OCI-LY3 (cell line): Measurements from ENCODE around the gene CFAP46.

Source experiments
- CTCF ChIP-seq: fragments of 200-600, 300-600 bp; sonication (generic); IDR thresholded peaks from 2 replicates; pipeline ENCODE4 v1.5.1; 2014; ENCODE audit warnings: antibody characterized with exemption, low read length, low read depth
- EZH2phosphoT487 ChIP-seq: fragments of 200-600 bp; shearing (Covaris generic); IDR thresholded peaks from 2 replicates; pipeline ENCODE4 v1.6.1; 2018; ENCODE audit warnings: antibody characterized with exemption, mixed run types, low read depth

- TF ChIP-seq CTCF (no peak), EZH2phosphoT487 (no peak)
These were observed 44.6 kb upstream of the CFAP46 start for GRCh38 chr10:132986978-132987377.
